Osteoblast (primary cell): Measurements from ENCODE around the gene KIFAP3. TPM values are rescaled to one million over a fixed set of nuclear protein-coding genes. Genes with fewer than 3 reads are reported as not detected.

Experiments
- DNase-seq: peaks from one replicate; pipeline ENCODE4 v3.0.0; 2011; ENCODE audit warnings: low spot score, mixed read lengths; ENCODE audit not compliant: insufficient read length; ENCODE audit errors: missing footprints
- H2AFZ ChIP-seq: 2 replicates; pipeline ENCODE4 v1.6.0; 2011; ENCODE audit warnings: mild to moderate bottlenecking, low read length
- H3K27ac ChIP-seq: 2 replicates; pipeline ENCODE4 v1.5.1; 2011; ENCODE audit warnings: mild to moderate bottlenecking, low read depth, low read length, moderate library complexity
- H3K27me3 ChIP-seq: 2 replicates; pipeline ENCODE4 v1.6.0; 2012; ENCODE audit warnings: mild to moderate bottlenecking, control low read depth, inconsistent platforms, low read length, moderate library complexity; ENCODE audit not compliant: insufficient read depth
- H3K36me3 ChIP-seq: 2 replicates; pipeline ENCODE4 v1.5.1; 2011; ENCODE audit warnings: mild to moderate bottlenecking, low read length, control low read depth, moderate library complexity; ENCODE audit not compliant: insufficient read depth
- H3K4me1 ChIP-seq: 2 replicates; pipeline ENCODE4 v1.5.1; 2011; ENCODE audit warnings: mild to moderate bottlenecking, low read length, control low read depth, moderate library complexity; ENCODE audit not compliant: insufficient read depth
- H3K4me2 ChIP-seq: 2 replicates; pipeline ENCODE4 v1.6.0; 2011; ENCODE audit warnings: mild to moderate bottlenecking, low read length; ENCODE audit not compliant: insufficient read depth
- H3K4me3 ChIP-seq: fragments of 200-600 bp; sonication (generic); 3 replicates; pipeline ENCODE4 v1.5.1; 2012; ENCODE audit warnings: mild to moderate bottlenecking, low read length, inconsistent platforms; ENCODE audit not compliant: insufficient read depth
- H3K79me2 ChIP-seq: 2 replicates; pipeline ENCODE4 v1.6.0; 2012; ENCODE audit warnings: mild to moderate bottlenecking, low read length, control low read depth, inconsistent platforms; ENCODE audit not compliant: insufficient read depth
- H3K9me3 ChIP-seq: 2 replicates; pipeline ENCODE4 v1.5.1; 2011; ENCODE audit warnings: low read depth, low read length, control low read depth
- H4K20me1 ChIP-seq: 2 replicates; pipeline ENCODE4 v1.6.0; 2012; ENCODE audit warnings: mild to moderate bottlenecking, low read length, control low read depth; ENCODE audit not compliant: insufficient read depth
- total RNA-seq: library from RNA; depleted of rRNA; stranded (reverse); fragments of >200 nt; gene quantifications from 2 replicates; pipeline ENCODE4 v1.2.3, GENCODE V29; 2012
- TF ChIP-seq, protein P1 (sequence below): IDR thresholded peaks from 2 replicates; pipeline ENCODE4 v1.5.1; 2011; ENCODE audit warnings: mild to moderate bottlenecking, low read depth, low read length, moderate library complexity; ENCODE audit errors: extremely low read depth

KIFAP3 gene
- total RNA-seq, 1 donor = 44.9 TPM

DNA sequence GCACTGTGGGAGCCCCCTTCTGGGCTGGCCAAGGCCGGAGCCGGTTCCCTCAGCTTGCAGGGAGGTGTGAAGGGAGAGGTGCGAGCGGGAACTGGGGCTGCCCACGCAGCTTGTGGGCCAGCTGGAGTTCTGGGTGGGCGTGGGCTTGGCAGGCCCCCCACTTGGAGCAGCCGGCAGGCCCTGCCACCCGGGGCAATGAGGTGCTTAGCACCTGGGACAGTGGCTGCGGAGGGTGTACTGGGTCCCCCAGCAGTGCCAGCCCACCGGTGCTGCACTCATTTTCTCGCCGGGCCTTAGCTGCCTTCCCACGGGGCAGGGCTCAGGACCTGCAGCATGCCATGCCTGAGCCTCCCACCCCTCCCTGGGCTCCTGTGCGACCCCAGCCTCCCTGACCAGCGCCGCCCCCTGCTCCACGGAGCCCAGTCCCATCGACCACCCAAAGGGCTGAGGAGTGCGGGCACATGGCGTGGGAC lies 192.4 kb downstream of the KIFAP3 start:
- Histone ChIP-seq H4K20me1 (peaks cover 7% of the 10 kb centered on the region), H2AFZ (no peak overlapping the region)
- TF ChIP-seq, protein P1, sequence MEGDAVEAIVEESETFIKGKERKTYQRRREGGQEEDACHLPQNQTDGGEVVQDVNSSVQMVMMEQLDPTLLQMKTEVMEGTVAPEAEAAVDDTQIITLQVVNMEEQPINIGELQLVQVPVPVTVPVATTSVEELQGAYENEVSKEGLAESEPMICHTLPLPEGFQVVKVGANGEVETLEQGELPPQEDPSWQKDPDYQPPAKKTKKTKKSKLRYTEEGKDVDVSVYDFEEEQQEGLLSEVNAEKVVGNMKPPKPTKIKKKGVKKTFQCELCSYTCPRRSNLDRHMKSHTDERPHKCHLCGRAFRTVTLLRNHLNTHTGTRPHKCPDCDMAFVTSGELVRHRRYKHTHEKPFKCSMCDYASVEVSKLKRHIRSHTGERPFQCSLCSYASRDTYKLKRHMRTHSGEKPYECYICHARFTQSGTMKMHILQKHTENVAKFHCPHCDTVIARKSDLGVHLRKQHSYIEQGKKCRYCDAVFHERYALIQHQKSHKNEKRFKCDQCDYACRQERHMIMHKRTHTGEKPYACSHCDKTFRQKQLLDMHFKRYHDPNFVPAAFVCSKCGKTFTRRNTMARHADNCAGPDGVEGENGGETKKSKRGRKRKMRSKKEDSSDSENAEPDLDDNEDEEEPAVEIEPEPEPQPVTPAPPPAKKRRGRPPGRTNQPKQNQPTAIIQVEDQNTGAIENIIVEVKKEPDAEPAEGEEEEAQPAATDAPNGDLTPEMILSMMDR = no peak

DNA sequence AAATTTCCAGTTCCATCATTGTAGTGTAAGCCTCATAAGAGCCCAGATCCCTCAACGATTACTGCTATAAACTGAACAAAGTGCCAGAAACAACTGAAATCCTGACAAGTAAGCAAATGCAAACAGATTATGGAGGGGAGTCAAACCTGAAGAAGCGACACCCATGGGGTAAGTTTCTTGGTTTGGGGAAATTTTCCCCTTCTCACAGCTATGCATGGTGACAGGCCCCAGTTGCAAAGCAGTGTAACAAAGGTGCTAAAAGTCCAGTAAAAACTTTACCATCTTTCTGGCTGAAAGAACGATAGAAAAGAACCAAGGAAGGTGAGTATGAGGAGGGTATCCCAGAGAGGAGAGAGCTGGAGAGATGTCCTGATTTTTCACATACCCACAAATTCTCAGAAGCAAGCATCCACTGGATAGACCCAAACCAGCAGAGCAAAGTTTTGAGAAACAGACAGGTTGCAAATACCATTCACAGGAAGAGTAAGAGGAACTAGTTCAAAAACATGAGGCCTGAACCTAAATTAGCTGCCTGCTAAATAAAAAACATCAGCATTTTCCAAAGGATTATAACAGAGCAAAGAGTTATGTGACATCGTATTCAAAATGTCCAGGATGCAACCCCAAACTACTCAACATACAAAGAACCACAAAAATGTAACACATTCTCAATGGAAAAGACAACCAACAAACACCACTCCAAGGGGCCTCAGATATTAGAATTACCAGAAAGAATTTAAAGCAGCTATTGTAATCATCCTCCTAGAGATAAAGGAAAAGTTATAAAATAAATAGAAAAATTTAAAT lies 195.3 kb downstream of the KIFAP3 start:
- H3K9me3 ChIP-seq = no peaks in the 10 kb centered on the region
- peaks cover 15% of the 10 kb centered on the region for H3K36me3 ChIP-seq
- peaks cover 12% of the 10 kb centered on the region for H3K79me2 ChIP-seq
- peaks cover 2% of the 10 kb centered on the region for H4K20me1 ChIP-seq
- no peak overlapping the region for H3K27ac ChIP-seq
- H3K4me2 ChIP-seq = no peak overlapping the region
- no peak overlapping the region for H2AFZ ChIP-seq
- H3K27me3 ChIP-seq = no peaks in the 10 kb centered on the region
- TF ChIP-seq, protein P1 = no peak
- H3K4me3 ChIP-seq = no peak overlapping the region
- peaks cover 6% of the 10 kb centered on the region for H3K4me1 ChIP-seq
- DNase-seq = no peak

More for the DNA sequence above, 192.4 kb downstream of the KIFAP3 start:
- Histone ChIP-seq H3K79me2 (peaks cover 19% of the 10 kb centered on the region), H3K27ac (no peak overlapping the region), H3K9me3 (no peaks in the 10 kb centered on the region), H3K27me3 (no peaks in the 10 kb centered on the region), H3K4me1 (peaks cover 18% of the 10 kb centered on the region), H3K36me3 (peaks cover 13% of the 10 kb centered on the region), H3K4me2 (no peak overlapping the region), H3K4me3 (no peak overlapping the region)
- DNase-seq = no peak

DNA sequence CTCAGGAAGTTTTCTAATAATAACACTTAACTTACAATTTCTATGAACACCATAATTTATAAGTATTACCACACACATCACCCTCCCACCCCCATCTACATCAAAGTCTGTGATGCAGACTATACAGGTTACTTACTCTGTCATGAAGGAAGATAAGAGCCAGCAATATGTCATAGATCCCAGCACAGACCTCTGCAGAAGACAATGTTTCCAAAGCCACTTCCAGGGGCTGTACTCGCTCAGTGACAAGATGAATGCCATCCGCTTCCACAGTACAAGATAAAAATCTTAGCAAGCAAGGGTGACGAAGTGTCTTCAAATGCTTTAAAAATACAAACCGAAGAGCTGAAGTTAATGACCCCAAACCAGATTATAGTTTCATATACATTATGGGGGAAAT lies 196.0 kb downstream of the KIFAP3 start:
- no peak overlapping the region for H3K27ac ChIP-seq
- peaks cover 12% of the 10 kb centered on the region for H3K79me2 ChIP-seq
- no peak overlapping the region for H3K4me2 ChIP-seq
- H3K4me1 ChIP-seq = peaks cover 14% of the 10 kb centered on the region
- TF ChIP-seq, protein P1 = no peak
- no peak for DNase-seq
- H3K36me3 ChIP-seq = peaks cover 15% of the 10 kb centered on the region
- no peak overlapping the region for H3K4me3 ChIP-seq
- no peak overlapping the region for H2AFZ ChIP-seq
- no peaks in the 10 kb centered on the region for H3K9me3 ChIP-seq
- H4K20me1 ChIP-seq = peaks cover 2% of the 10 kb centered on the region
- H3K27me3 ChIP-seq = no peaks in the 10 kb centered on the region

DNA sequence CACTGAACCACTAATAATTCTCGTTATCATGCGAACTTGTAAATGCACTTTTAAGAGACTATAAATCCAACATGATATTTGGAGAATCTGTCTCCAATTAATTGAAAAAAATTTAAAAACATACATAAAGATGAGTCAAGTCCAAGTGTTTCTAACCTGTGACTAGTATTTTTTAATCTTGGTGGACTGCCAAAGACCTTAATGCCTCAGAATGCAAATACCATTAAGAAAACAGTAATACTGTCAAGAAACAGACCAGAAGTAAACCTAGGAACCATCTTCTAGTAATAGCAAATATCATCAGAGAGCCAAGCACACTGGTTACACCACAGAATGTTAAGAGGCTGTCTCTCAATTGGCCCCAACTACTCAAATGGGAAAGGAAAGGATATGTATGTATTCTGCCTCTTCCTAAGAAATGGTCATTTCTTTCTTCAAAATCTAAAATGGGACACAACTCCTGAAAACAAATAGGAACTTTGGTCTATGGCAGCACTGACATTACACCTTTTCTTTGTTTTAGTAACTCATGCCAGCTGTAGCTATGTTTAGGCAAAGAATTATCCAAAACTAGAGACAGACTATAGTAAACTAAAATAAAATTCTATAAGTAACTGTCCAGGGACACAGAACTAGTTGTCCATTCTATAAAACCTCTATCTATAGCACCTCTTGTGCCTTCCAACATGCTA lies 196.5 kb downstream of the KIFAP3 start:
- Histone ChIP-seq H3K36me3 (peaks cover 15% of the 10 kb centered on the region), H3K9me3 (no peaks in the 10 kb centered on the region), H4K20me1 (peaks cover 2% of the 10 kb centered on the region), H3K4me1 (peaks cover 19% of the 10 kb centered on the region), H3K79me2 (peaks cover 7% of the 10 kb centered on the region), H3K27me3 (no peaks in the 10 kb centered on the region), H3K4me3 (no peak overlapping the region), H3K4me2 (no peak overlapping the region), H3K27ac (peak overlapping the region; percentile 21), H2AFZ (no peak overlapping the region)
- DNase-seq = no peak
- TF ChIP-seq, protein P1 = no peak
